ENCODE data around the gene PYGO2.

Gene PYGO2

DNA sequence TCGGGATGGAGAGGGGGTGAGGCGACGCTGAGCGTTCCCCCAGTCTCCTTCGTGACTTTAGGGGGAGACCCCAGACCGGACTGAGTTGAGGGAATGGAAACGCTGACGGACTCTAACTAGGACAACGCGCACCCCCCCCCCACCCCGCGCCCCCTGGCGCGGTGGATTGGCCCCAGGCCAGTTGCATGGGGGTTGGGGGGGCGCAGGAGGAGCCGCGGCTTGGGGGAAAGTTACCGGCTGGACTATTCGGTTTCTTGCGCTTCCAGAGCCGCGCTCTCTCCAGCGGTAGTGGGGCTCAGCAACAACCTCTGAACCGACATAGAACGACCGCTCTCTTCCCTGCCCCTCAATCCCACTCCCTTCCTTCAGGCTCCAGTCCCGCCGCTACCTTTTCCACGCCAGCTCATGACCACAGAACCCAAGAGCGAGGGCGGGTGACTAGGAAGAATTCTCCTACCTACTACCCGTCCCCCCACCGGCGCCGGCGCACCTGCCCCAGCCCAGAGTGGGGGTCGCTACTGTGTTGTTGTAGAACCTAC lies 41.7 kb upstream of the PYGO2 start:
- no peak for TF ChIP-seq TCF4 (CRISPR knock-in tag; IDR thresholded peaks at IDR 0.05; ENCODE audit: borderline replicate concordance)
- TF ChIP-seq ZFP30 (CRISPR knock-in tag; IDR thresholded peaks at IDR 0.05): no peak
- no peak for TF ChIP-seq ISL1 (CRISPR knock-in tag; IDR thresholded peaks at IDR 0.05)
- TF ChIP-seq OSR1 (CRISPR knock-in tag; IDR thresholded peaks at IDR 0.05): no peak
- no peak for TF ChIP-seq GLIS3 (CRISPR knock-in tag; IDR thresholded peaks at IDR 0.05)
- TF ChIP-seq, protein P1, sequence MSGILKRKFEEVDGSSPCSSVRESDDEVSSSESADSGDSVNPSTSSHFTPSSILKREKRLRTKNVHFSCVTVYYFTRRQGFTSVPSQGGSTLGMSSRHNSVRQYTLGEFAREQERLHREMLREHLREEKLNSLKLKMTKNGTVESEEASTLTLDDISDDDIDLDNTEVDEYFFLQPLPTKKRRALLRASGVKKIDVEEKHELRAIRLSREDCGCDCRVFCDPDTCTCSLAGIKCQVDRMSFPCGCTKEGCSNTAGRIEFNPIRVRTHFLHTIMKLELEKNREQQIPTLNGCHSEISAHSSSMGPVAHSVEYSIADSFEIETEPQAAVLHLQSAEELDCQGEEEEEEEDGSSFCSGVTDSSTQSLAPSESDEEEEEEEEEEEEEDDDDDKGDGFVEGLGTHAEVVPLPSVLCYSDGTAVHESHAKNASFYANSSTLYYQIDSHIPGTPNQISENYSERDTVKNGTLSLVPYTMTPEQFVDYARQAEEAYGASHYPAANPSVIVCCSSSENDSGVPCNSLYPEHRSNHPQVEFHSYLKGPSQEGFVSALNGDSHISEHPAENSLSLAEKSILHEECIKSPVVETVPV (CRISPR knock-in tag; IDR thresholded peaks at IDR 0.05): no peak
- TF ChIP-seq CSDC2 (CRISPR knock-in tag; IDR thresholded peaks at IDR 0.05): no peak
- no peak for TF ChIP-seq PPARA (CRISPR knock-in tag; IDR thresholded peaks at IDR 0.05; ENCODE audit: borderline replicate concordance)
- TF ChIP-seq CREB5 (CRISPR knock-in tag; IDR thresholded peaks at IDR 0.05; ENCODE audit: low read depth): no peak
- no peak for TF ChIP-seq BACH2 (CRISPR knock-in tag; IDR thresholded peaks at IDR 0.05; ENCODE audit: borderline replicate concordance)
- ATAC-seq: no peak

DNA sequence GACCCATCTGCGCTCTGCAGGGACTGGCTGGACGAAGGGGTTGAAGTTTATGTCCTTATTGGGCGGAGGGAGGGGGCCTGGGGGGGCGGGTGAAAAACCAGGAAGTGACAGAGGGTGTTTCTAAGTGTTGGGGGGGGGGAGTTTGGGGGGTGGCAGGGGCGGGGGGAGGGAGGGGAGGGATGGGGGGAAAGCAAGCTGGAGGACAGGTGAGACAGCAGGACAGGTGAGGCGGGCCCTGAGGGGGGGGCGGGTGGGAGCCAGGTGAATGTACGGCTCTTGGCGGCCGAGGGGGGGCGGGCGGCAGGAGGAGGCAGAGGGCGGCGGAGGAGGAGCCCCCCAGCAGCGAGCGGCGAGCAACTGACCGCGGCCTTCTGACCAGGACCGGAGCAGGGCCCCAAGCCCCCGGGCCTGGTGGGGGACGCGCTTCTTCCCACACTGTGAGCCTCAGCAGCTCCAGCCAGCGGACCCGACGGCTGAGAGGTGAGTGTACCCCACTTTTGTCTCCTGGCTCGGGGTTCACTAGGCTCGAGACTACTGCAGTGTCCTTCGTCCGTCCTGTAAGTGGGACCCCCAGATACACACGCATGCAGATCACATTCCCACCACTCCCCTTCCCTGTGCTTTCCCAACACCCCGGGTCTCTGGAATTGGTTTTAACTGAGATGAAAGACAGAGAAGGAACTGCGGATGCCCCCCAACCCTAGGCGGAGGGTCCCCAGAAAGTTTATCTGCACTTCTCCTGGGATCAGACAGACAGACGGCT lies 41.1 kb upstream of the PYGO2 start, which contains the start of gene ZBTB7B:
TSS of gene ZBTB7B (plus strand) at position 339 of the 763 bp plus-strand sequence. CDS start 11,859 bp downstream, outside the sequence.
- ATAC-seq: peak; percentile 4
- TF ChIP-seq ESRRG (CRISPR knock-in tag; IDR thresholded peaks at IDR 0.05) (no peak), PATZ1 (CRISPR knock-in tag; IDR thresholded peaks at IDR 0.05; ENCODE audit: borderline replicate concordance) (no peak), RARB (CRISPR knock-in tag; IDR thresholded peaks at IDR 0.05) (no peak), ISL1 (CRISPR knock-in tag; IDR thresholded peaks at IDR 0.05) (no peak), BACH2 (CRISPR knock-in tag; IDR thresholded peaks at IDR 0.05; ENCODE audit: borderline replicate concordance) (no peak), ZNF70 (CRISPR knock-in tag; IDR thresholded peaks at IDR 0.05) (no peak), ARNTL (CRISPR knock-in tag; IDR thresholded peaks at IDR 0.05; ENCODE audit: borderline replicate concordance, low read depth) (no peak), CREB5 (CRISPR knock-in tag; IDR thresholded peaks at IDR 0.05; ENCODE audit: low read depth) (no peak), CSDC2 (CRISPR knock-in tag; IDR thresholded peaks at IDR 0.05) (no peak), TOX (CRISPR knock-in tag; IDR thresholded peaks at IDR 0.05; ENCODE audit: borderline replicate concordance) (no peak), ZNF8 (CRISPR knock-in tag; IDR thresholded peaks at IDR 0.05) (no peak), ZC3H10 (CRISPR knock-in tag; IDR thresholded peaks at IDR 0.05) (no peak)
- TF ChIP-seq, protein P1 (CRISPR knock-in tag; IDR thresholded peaks at IDR 0.05): no peak

GRCh38 chr1:155001675-155002463 lies 40.3 kb upstream of the PYGO2 start:
- peak; percentile 77 for ATAC-seq
- TF ChIP-seq RARB (CRISPR knock-in tag; IDR thresholded peaks at IDR 0.05) (peak; percentile 52; the same call in 1 of the 2 replicates), PATZ1 (CRISPR knock-in tag; IDR thresholded peaks at IDR 0.05; ENCODE audit: borderline replicate concordance) (0 out of 2 replicates have a peak, but pooled peaks have one; percentile 20), PPARA (CRISPR knock-in tag; IDR thresholded peaks at IDR 0.05; ENCODE audit: borderline replicate concordance) (no peak), TSHZ2 (CRISPR knock-in tag; IDR thresholded peaks at IDR 0.05) (0 out of 2 replicates have a peak, but pooled peaks have one; percentile 40)

Measured in SK-N-SH treated with all-trans-retinoic acid at 6 μM for 48 hours (cell line).